Omental fat pad (tissue), 4 donors: ENCODE measurements around the gene CBX6. TPM values are rescaled to one million over a fixed set of nuclear protein-coding genes. Genes with fewer than 3 reads are reported as not detected.

ENCODE experiments used
- ATAC-seq: fragments of 150-250 bp; one replicate; pipeline ENCODE4 v1.9.1; 2016; ENCODE audit warnings: mild to moderate bottlenecking, moderate library complexity; ENCODE audit not compliant: low FRiP score
- DNase-seq: peaks from one replicate; pipeline ENCODE4 v3.0.0-alpha.2; 2019; ENCODE audit warnings: low spot score
- total RNA-seq, 4 donors: library from RNA; depleted of rRNA; stranded (reverse); fragments of >200 nt; gene quantifications; one replicate each; pipeline ENCODE4 v1.1.0, GENCODE V29; 2016
- TF ChIP-seq, protein P1 (sequence below), 3 donors: fragments of 450-650 bp; IDR thresholded peaks; one replicate each; pipeline ENCODE4 v1.5.1; 2016 to 2017; ENCODE audit warnings: antibody characterized with exemption in 3 of 3, mild to moderate bottlenecking in 3 of 3, moderate library complexity in 2 of 3

CBX6 gene
- total RNA-seq, 4 donors from 2014 or later = 27.4 to 59.6 (median 34.9) TPM

DNA sequence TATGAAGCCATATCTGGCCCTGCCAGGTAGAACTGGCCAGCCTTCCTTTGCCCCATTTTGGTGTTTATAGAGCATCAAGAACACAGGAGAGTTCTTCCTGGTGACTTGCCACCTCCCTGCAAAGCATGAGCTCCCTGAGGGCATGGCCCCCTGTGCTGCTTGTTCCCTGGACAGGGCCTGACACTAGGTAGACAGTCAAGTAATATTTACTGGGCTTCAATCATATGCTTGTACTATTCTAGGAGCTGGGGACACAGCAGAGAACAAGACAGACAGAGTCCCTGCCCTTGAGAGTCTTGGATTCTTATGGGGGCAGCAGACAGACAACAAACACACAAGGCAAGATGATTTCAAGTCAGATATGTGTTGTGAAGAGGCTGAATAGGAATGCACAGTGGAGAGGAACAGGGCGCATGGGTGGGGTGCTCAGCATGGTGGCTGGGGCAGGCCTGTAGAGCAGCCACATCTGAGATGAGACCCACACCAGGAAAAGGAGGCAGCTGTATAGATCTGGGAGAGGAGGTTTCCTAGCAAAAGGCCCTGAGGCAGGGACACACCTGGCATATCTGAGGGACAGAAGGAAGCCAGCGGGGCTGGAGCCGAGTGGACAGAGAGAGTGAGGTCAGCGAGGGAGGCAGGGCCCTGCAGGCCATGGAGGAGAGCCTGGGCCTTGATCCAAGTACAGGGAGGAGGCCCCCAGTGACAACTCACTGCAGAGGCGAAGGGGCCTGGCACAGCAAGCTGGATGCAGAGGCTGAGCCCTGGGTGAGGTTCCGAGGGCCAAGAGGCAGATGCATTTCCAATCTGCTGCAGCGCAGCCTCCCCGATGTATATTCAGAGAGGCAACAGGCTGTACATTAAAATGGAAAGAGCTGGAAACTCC is 10.2 kb upstream of the CBX6 start:
- TF ChIP-seq, protein P1, sequence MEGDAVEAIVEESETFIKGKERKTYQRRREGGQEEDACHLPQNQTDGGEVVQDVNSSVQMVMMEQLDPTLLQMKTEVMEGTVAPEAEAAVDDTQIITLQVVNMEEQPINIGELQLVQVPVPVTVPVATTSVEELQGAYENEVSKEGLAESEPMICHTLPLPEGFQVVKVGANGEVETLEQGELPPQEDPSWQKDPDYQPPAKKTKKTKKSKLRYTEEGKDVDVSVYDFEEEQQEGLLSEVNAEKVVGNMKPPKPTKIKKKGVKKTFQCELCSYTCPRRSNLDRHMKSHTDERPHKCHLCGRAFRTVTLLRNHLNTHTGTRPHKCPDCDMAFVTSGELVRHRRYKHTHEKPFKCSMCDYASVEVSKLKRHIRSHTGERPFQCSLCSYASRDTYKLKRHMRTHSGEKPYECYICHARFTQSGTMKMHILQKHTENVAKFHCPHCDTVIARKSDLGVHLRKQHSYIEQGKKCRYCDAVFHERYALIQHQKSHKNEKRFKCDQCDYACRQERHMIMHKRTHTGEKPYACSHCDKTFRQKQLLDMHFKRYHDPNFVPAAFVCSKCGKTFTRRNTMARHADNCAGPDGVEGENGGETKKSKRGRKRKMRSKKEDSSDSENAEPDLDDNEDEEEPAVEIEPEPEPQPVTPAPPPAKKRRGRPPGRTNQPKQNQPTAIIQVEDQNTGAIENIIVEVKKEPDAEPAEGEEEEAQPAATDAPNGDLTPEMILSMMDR (IDR thresholded peaks at IDR 0.05) = no peak
- DNase-seq = no peak
- ATAC-seq = peak; percentile 61

DNA sequence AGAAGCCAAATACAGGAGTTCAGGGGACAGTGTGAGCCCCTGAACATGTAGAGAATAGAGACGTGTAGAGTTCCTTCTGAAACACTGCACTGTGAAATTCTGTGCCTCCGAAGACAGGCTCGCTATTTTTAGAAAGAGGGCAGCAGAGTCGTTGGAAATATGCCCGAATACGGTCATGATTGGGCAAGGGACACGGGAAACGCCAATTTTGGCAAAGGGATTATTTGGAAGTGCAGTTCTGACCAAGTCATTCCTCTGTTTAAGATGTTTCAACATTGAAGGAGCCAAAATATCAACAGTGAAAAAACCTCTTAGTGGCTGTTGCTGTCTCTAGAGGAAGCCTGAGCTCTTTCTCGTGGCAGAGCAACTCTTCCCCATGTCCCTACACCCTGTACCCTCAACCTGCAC is 9.5 kb upstream of the CBX6 start:
- DNase-seq (no peak), ATAC-seq (peak; percentile 72)
- TF ChIP-seq, protein P1 (IDR thresholded peaks at IDR 0.05) = no peak

DNA sequence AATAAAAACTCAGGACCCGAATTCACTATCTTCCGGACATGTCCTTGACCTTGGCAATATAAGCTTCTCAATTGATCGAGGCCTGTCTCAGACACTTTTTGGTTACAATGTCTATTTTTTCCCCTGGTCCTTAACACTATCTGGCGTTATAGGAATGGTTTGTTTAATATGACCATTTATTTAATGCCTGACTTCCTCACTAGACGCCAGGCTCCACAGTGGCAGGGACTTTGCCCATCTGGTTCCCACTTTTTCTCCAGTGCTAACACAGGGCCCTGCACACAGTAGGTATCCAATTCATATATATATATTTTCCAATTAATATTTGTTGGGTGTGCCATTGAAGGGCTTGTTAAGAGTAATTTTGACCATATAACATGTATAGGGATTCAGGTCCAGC is 7.9 kb upstream of the CBX6 start:
- ATAC-seq (no peak), DNase-seq (no peak)
- TF ChIP-seq, protein P1 (IDR thresholded peaks at IDR 0.05) = no peak

DNA sequence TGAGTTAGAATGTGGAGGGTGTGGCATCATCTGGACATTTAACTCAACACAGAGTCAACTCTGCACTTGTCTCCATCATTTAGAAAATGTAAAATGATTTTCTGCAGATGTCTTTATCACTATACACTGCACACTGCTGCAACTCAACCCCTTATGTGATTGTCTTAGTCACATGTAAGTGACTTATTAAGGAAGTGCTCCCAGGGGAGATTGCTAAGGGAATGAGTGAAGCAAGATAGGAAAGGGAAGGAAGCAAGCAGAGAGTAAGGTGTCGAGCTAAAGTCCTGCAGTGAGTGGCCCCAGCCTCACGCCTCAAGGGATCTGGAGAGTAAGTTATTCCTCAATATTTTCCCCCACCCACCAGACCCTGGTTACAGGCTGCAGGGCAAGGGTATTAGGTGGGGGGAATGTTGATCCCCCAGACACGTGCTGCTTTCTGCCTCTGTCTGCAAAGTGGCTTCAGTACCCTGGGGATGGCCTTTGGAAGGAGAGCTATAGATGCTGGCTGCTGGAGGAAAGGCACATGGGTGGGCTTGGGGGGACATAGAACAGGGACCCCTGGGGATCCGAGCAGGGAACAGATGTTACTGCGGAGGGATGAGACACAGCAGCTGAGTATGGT is 7.2 kb upstream of the CBX6 start:
- ATAC-seq = no peak
- TF ChIP-seq, protein P1 (IDR thresholded peaks at IDR 0.05) = no peak

DNA sequence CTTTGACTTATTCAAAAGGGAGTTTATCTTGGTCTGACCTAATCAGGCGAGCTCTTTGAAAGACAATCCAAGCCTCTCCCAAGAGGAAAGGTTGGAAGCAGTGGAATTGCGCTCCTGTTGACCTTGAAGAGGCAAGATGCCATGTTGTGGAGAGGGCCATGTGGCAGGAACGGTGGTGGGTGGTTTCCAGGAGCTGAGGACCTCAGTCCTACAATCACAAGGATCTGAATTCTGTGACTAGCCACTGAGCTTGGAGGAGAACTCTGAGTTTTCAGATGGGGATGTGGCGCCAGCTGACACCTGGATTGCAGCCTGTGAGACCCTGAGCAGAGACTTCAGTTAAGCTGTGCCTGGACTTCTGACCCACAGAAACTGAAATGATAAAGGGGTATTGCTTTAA is 6.0 kb upstream of the CBX6 start:
- DNase-seq (no peak), ATAC-seq (no peak)
- TF ChIP-seq, protein P1 (IDR thresholded peaks at IDR 0.05) = no peak

More for the DNA sequence above, 7.2 kb upstream of the CBX6 start:
- no peak for DNase-seq

DNA sequence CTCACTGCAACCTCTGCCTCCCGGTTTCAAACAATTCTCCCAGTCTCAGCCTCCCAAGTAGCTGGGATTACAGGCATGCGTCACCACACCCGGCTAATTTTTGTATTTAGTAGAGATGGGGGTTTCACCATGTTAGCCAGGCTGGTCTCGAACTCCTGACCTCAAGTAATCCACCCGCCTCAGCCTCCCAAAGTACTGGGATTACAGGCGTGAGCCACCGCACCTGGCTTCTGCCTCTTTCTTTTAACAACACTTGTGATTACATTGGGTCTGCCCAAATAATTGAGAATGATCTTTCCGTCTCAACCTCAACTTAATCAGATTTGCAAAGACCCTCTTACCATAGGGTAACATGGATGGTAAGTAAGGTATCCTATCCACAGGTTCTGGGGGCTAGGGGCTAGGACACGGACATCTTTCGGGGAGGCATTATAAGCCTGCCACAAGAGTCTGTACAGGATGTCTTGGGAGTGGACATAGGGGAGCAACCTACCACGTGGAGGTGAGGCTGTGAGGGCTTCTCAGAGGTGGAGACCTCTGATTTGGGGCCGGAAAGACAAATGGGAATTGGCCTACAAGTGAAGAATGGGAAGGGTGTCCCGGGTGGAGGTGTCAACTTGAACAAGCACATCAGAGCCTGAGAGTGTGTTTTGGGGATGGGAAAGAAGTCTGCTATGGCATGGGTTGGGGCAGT is 2.7 kb upstream of the CBX6 start:
- DNase-seq (no peak), ATAC-seq (no peak)
- TF ChIP-seq, protein P1 (IDR thresholded peaks at IDR 0.05) = no peak
